ENCODE results near the gene AADACL4. TPM values are rescaled to one million over a fixed set of nuclear protein-coding genes. Genes with fewer than 3 reads are reported as not detected.
A peak's percentile ranks its signal among the peaks of the same experiment; 100 is the strongest.
"Not testable (repeated sequence)": the region's sequence is repeated elsewhere in the genome, so short reads cannot be mapped to it uniquely, and the experiment has no call there.

Gene AADACL4
- total RNA-seq, 1 donor from 2014 or later = not detected

DNA sequence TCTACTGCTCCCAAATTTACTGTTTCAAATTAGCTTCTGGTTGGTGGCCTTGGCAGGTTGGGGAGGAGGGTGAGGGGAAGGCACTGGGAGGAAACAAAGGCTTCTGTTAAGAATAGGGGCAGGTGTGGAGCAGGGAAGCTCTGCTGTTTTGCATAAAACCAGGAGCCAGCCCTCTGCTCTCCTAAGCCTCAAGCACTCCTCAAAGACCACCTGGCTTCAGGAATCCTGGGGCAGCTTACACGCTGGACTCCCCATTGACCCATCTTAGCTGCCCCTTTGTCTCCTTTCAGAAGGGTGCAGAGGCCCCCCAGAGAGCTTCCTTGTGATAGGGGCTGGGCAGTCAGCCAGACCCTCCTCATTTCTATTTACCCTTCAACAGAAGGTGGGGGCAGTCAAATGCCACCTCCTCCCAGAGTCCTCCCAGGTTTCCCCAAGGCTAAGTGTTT is 14.4 kb upstream of the AADACL4 start:
- DNase-seq (ENCODE audit: low spot score) = no peak

DNA sequence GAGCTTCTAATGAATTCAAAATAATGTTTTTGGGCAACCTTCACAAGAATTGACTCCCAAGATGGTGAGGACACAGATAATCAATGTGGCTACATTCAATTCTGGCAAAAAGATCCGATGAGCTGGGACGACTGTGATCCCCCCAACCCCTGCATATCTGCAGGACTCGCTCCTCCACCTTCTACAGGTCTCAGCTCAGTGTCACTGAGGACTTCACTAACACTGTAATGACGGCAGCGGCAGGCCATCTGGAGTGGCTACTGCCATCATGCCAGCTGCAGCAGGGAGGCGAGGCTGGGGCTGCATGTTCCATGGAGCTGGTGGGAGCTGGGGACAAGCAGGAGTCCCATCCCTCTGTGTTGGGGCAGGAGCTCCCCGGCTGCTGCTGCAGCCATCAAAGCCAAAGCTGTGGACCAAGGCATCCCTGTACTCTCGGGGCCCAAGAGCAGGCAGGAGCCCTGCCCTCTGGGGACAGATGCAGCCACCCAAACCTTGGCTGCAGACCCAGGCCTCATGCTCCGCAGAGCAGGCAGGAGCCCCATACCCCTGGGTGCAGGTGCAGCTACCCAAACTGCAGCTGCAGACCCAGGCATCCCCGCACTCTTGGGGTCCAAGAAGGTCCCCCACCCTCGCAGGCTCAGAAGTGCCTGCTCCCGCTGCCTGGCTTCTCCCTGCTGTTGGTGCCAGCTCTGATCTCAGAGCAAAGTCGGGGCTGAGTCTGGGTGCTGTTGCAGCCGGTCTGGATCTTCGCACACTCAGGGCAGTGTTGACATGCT is 13.7 kb upstream of the AADACL4 start:
- DNase-seq (ENCODE audit: low spot score) = no peak

DNA sequence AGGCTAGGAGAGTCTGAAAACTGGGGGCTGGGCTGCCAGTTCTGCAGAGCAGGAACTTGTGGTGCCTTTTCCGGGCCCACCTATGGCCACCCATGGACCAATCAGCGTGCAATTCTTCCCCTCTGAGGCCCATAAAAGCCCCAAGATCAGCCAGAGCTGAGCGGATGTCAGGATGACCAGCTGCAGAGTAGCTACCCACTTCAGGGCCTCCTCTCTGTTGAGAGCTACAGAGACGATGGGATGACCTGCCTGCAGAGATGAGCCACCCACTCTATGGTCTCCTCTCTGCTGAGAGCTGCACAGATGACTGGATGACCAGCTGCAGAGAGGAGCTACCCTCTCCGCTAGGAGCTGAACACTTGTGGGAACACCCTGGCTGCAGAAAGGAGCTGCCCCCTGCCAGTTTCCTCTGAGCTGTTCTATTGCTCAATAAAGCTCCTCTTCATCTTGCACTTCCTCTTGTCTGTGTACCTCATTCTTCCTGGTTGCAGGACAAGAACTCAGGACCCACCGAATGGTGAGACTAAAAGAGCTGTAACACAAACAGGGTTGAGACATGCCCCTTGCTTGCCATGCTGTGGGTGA is 12.8 kb upstream of the AADACL4 start:
- DNase-seq (ENCODE audit: low spot score) = no peak

DNA sequence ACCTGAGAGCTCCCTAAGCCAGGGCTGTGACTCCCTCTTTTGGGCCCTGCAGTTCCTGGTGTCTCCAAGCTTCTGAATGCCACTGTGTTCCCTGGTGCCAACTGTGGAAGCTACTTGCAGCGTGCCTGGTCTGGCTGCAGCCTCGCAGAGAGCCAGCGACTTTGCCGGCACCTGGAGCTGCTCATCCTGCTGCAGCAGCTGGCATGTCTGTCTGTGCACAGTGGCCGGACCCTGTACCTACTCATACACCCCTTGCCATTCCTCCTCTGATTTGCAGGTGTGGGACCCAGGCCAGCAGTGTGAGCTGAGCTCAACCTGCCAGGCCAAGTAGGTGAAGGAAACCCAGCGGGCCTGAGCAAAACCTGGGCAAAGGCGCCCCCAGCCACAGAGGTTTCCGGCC is 12.3 kb upstream of the AADACL4 start:
- DNase-seq (ENCODE audit: low spot score) = no peak

DNA sequence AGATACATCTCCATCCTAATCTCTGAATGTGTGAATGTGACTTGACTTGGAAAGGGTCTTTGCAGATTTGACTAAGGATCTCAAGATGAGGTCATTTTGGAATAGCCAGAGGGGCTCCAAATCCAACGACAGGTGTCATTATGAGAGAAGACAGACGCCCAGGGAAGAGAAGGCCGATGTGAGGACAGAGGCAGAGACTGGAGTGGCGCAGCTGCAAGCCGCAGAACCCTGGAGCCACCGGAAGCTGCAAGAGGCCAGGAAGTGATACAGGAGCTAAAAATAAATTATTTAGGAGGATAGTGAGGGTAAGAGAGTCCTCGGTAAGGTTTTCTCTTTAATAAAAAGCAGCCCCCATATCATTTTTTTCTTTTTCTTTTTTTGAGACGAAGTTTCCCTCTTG is 9.7 kb upstream of the AADACL4 start:
- no peak for DNase-seq (ENCODE audit: low spot score)

DNA sequence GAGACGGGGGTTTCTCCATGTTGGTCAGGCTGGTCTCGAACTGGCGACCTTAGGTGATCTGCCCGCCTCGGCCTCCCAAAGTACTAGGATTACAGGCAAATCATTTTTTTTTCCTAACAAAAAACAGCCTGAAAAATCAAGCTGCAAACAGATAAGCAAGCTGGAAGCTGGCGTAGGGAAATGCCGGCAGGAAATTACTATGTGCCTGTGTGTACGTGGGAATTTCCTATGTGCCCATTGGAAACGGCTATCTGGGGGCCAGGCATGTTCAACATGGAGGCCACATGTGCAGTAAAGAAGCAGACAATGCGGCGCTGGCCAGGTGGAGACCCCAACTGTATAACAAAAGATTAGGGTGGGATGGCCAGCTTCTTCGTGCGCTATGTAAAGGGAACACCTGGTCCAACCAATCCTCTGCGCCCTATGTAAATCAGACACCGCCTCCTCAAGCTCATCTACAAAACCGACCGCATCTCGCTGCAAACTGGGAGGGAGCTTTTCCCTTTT is 9.1 kb upstream of the AADACL4 start:
- no peak for DNase-seq (ENCODE audit: low spot score)

DNA sequence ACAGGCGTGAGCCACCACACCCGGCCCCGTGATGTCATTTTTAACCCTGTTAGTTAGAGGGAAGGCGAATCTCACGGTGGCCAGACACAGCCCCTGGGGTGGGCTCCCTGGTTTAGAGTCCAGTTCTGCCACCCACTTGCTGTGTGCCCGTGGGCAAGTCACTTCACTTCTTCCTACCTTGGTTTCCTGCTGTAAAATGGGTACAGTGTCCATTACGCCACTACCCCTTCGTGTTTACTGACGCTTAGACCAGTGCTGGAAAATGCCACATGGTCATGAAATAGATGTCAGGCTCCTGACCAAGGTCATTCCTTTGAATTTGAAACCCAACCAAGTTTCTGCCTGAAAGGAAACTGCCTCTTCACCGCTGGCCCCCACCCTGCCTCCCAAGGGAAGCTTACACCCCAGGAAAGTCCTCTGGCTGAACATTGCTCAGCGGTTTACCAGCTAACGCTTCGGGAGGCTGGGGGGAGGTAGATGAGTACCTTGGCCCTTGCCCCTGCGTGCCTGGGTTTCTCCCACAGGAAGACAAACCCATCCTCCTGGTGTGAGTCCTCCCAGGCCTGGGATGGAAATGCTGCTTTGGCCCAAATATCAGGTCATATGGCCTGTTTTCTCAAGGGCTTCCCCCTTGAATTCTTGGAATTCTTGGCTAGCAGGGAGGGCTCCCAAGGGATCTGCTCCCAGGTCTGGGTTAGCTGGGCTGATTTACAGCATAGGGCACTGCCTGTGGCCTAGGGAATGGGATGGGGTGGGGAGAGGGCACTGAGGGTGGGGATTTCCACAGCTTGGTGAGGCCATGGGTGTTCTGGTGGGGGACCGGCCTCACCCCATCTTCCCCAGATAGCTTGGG is 7.6 kb upstream of the AADACL4 start:
- no peak for DNase-seq (ENCODE audit: low spot score)

DNA sequence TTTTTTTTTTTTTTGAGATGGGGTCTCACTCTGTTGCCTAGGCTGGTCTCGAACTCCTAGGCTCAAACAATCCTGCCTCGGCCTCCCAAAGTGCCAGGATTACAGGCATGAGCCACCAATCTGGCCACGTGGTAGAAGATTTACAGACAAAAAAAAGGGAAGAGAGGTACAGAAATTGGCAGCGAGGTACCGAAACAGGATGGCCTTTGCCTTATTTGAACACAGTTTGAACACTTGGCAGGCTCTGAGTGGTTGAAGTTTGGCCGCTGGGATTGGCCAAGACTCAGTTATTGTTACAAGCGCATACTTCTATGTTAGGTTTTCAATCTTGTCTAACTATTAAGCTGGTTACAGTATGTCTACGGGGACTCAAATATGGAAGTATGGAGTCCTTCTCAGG is 6.2 kb upstream of the AADACL4 start:
- DNase-seq (ENCODE audit: low spot score) = no peak

DNA sequence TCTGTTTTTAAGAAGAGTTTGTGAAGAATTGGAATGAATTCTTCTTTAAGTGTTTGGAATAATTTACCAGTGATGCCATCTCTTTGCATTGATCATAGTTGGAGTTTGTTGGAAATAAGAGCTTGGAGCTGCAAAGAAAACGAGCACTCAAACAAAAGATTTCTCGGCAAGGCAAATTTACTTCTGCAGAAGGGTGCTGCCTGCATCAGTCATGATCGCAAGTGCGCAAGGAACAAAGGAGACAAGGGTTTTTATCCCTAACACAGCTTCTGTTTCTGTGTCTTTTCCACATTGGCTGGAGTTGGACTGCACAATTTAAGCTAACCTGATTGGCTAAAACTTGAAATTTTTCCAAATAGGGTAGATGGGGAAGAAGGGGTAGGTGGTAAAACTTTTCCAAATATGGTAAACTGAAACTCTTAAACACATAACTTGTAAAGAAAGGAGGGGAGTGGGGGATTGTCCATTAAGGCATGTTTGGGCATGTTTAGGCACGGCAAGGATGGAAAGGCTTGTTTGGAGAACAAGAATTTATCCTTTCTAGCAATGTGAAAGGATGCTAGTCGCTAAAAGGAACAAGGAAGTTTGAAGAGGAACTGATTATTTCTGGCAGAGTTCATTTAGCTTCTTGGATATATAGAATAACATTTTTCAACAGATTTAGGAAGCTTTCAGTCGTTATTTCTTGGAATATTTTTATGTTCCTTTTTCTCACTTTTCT is 3.5 kb upstream of the AADACL4 start:
- no peak for DNase-seq (ENCODE audit: low spot score)

DNA sequence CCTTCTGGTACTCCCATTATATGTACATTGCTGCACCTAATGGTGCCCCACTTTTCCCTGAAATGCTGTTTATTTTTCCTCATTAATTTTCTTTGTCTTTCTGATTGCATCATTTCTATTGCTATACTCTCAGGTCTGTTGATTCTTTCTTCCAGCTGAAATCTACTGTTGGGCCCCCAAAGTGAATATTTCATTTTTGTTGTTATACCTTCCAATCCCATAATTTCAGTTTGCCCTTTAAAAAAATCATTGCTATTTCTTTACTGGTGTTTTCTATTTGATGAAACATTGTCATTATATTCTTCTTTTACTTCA is 3.0 kb upstream of the AADACL4 start:
- no peak for DNase-seq (ENCODE audit: low spot score)

DNA sequence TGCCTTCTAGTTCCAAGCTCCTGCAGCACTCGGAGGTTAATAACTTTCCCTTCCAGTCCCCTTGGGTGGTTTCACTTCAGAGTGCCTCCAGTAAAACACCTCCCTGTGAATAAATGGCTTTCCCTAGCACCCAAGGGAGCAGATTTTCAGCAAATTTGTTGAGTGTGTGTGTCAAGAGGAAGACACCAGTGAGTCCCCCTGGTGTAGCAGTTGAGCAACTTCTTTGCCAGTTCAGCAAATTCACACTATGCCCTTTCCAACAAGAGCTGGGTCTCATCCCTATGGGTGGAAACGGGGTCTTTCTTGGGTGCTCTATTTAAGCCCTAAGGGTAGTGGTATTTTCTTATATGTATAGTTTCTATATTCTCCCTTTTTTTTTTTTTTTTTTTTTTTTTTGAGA is 806 bp upstream of the AADACL4 start:
- no peak for DNase-seq (ENCODE audit: low spot score)

DNA sequence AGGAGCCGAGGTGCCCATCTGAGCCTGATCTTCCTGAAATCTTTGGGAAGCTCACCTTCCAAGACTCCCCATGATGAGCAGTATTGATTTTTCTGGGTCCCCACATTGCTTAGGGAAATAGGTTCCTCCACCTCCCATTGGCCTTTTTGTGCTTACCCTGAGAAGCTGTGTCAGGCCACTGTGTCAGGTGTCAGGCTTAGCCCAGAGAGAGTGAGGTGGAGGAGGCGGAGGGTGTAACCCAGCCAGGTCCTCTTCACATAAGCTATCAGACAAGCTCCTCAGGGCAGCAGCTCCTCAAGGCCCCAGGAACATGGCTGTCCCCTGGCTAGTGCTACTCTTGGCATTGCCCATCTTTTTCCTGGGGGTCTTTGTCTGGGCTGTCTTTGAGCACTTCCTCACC is 352 bp downstream of the AADACL4 start:
- DNase-seq (ENCODE audit: low spot score) = no peak

DNA sequence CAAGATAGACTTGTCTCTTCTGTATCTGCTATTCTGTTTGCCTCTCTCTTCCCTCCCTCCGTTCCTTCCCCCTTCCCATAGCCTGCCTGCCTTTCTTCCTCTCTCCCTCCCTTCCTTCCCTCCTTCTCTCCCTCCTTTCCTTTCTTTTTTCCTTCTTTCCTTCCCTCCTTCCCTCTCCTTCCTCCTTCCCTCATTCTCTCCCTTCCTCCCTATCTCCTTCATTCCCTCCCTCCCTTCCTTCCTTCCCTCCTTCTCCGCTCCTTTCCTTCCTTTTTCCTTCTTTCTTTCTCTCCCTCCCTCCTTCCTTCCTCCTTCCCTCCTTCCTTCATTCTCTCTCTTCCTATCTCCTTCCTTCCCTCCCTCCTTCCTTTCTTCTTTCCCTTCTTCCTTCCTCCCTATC is 944 bp downstream of the AADACL4 start:
- DNase-seq (ENCODE audit: low spot score) = no peak

DNA sequence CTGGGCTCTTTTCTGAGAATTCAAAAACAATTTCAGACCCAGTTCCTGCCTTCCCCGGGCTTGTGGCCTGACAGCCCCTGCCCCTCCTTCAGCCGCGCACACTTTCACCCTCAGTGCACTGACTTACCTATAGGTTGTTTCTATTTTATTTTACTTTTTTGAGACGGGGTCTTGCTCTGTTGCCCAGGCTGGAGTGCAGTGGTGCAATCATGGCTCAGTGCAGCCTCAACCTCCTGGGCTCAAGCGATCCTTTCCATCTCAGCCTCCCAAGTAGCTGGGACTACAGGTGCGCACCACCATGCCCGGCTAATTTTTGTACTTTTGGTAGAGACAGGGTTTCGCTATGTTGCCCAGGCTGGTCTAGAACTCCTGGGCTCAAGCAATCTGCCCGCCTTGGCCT is 1.5 kb downstream of the AADACL4 start:
- not testable (repeated sequence) for DNase-seq (ENCODE audit: low spot score)

DNA sequence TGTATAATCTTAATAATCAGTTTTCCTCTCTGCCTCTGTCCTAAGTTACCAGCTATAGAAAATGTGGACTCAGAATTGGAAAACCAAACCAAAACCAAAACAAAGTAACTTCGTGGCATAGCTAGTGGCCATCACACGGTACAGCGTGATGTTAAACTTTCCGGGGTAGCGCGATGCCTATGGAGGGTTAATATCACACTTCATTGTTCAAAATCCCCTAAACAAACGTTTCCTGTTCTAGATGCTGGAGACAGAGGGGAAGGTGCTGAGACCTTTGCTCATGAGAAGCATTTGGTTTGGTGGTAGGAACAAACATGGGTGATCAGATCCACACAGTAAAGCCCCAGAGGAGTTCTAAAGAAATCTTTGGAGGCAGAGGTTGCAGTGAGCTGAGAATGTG is 4.9 kb downstream of the AADACL4 start:
- DNase-seq (ENCODE audit: low spot score) = peak; percentile 18

DNA sequence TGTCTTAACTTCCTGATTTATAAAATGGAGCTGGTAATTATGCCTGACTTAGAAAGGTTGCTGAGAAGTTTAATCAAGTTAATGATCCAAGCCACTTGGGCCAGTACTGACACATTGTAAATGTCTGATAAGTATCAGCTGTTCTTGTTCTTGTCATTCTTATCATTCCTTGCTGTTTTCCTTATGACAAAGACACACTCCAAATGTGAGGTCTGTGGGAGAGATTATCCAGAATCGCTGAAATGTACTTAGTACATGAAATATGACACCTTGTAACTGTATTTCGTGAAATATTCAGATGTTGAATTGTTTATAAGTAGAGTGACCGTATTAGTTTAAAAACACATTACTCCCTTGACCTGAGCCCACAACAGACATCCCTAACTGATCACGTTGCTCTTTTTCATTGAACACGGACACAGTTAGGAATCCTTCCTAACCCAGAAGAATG is 6.1 kb downstream of the AADACL4 start:
- DNase-seq (ENCODE audit: low spot score) = no peak

DNA sequence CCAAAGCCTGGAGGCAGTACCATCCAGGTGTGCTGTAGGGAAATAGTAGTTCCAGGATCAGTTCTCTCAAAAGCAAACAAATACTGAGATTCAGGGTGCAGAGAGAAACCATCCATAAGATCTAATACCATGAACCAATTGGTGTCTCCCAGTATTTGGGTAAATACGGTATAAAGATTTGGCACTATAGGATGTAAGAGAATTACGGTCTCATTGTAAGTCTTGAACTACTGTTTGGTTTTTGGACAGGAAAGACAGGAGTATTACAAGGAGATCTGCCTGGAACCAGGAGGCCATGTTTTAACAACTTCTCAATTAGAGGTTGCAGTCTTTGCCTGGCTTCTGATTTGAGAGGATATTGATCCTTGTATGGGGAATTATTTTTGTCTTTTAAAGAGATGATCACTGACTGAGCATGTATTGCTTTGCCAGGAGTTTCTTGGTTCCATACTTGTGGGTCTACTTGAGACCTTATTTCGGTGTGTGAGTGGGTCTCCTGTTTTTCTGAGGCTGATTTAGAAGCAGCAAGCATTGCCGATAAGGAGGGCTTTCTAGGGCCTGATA is 10.2 kb downstream of the AADACL4 start:
- DNase-seq (ENCODE audit: low spot score) = no peak

DNA sequence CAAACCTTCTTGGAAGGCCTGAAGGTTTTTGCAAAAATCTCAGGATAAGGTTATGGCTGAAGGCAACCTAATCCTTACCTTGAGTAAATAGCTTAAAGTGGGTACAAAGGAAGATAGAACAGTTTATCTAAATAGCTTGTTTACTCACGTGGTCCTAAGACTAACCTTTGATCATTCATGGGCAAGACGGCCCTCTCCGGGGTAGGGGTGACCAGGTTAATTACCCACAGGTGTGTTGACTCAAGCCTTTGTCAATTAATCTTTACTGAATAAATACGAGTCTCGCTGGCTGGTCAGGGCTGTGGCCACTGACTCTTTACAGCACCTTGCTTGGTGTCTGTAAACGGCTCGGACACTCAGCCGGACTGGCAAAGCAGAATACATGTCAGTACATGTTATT is 10.8 kb downstream of the AADACL4 start:
- peak; percentile 55 for DNase-seq (ENCODE audit: low spot score)

DNA sequence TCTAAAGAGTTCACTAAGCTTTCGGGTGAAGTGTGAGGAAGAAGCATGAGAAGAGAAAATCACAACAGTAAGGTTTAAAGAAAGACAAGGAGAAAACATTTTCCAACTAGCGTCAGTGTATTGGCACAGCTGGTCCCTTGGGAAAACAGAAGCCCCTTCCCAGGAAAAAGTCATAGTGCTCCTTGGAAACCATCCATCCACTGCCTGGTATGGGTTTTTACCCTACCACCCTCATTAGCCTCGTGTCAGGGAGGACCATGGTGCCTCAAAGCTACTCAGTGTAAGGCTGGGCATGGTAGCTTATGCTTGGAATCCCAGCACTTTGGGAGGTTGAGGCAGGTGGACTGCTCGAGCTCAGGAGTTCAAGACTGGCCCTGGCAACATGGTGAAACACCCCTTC is 12.7 kb downstream of the AADACL4 start:
- no peak for DNase-seq (ENCODE audit: low spot score)

DNA sequence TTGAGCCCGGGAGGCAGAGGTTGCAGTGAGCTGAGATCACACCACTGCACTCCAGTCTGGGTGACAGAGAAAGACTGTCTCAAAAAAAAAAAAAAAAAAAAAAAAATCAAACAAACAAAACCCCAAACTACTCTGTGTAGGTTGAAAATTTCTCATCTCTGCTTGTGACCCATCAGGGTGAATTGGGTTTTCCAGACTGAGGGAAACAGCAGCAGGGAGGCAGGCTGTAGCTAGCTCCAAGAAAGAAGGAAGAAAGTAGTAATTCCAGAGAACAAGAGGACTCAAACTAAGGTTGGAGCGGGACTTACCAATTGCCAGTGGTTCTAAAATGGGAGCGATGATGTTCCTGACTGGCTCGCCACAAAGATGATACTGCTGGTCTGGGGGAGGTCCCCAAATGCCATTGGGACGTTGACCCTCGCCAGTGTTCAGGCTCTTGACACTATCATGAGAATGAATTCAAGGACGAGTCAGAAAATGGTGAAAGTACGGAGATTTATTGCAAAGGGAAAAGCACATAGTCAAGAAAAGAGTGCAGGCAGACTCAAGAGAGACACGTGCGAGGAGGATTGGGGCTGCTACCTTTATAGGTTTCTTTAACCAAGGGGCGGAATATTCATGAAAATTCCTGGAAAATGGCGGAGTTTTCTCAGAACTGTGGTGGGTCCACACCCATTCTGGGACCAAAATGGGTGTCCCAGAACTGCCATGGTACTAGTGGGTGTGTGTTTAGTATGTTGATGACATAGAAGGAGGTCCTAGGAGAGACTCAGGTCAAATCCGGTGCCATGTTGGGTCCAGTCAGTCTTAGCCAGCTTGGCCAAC is 13.4 kb downstream of the AADACL4 start:
- DNase-seq (ENCODE audit: low spot score) = peak; percentile 57

All from mesenteric fat pad (tissue), 1 donor.